PC-9 (cell line): Measurements from ENCODE around the gene MS4A4A. TPM values are rescaled to one million over a fixed set of nuclear protein-coding genes. Genes with fewer than 3 reads are reported as not detected.

Experiments
- BruUV-seq: library from RNA; stranded (reverse); fragments of 400-500 nt; replicated peaks from 2 replicates; lab custom pipeline; 2021; lab: Mats Ljungman, UMichigan
- CTCF ChIA-PET: fragments of 300-600 bp; sonication (Branson Sonifier 250); formaldehyde crosslinking; loops from one replicate; lab custom pipeline; 2022; ENCODE audit warnings: antibody characterized with exemption; lab: Charles Lee
- POLR2A ChIA-PET: fragments of 300-600 bp; sonication (Branson Sonifier 250); formaldehyde crosslinking; loops from one replicate; lab custom pipeline; 2022; ENCODE audit warnings: antibody characterized with exemption; ENCODE audit not compliant: unreplicated experiment; lab: Charles Lee
- DNase-seq, 2 experiments: peaks; one replicate each; pipeline versions ENCODE4 v3.0.0 to v3.0.0-alpha.2; 2015 to 2022; ENCODE audit warnings: mixed read lengths in 1 of 2
- H2AFZ ChIP-seq: fragments of 200-600 bp; sonication (generic); 2 replicates; pipeline ENCODE4 v1.8.1; 2017; ENCODE audit warnings: antibody characterized with exemption
- H3F3A ChIP-seq: fragments of 200-600 bp; sonication (generic); 2 replicates; pipeline ENCODE4 v1.8.1; 2017; ENCODE audit warnings: antibody characterized with exemption, mild to moderate bottlenecking, low read depth; ENCODE audit not compliant: insufficient read depth
- H3K27ac ChIP-seq: fragments of 200-600 bp; sonication (generic); 2 replicates; pipeline ENCODE4 v1.6.1; 2016; ENCODE audit warnings: mixed run types
- H3K27me3 ChIP-seq: fragments of 200-600 bp; sonication (generic); 2 replicates; pipeline ENCODE4 v1.6.1; 2016; ENCODE audit warnings: low read depth, mixed run types; ENCODE audit not compliant: insufficient read depth
- H3K36me3 ChIP-seq: fragments of 200-600 bp; sonication (generic); 2 replicates; pipeline ENCODE4 v1.6.1; 2016; ENCODE audit warnings: low read depth, mixed run types
- H3K4me1 ChIP-seq: fragments of 200-600 bp; sonication (generic); replicated peaks from 2 replicates; pipeline ENCODE4 v1.6.1; 2016; ENCODE audit warnings: mixed run types; ENCODE audit not compliant: insufficient read depth
- H3K4me2 ChIP-seq: fragments of 200-600 bp; sonication (generic); 2 replicates; pipeline ENCODE4 v1.6.1; 2017; ENCODE audit warnings: mixed run types
- H3K4me3 ChIP-seq: fragments of 200-600 bp; sonication (generic); 2 replicates; pipeline ENCODE4 v1.6.1; 2016; ENCODE audit warnings: mixed run types
- H3K79me2 ChIP-seq: fragments of 200-600 bp; sonication (generic); 2 replicates; pipeline ENCODE4 v1.6.1; 2017; ENCODE audit warnings: low read depth, mixed run types
- H3K9me2 ChIP-seq: fragments of 200-600 bp; sonication (generic); 2 replicates; pipeline ENCODE4 v1.8.1; 2017; ENCODE audit warnings: mild to moderate bottlenecking; ENCODE audit not compliant: insufficient read depth
- H3K9me3 ChIP-seq: fragments of 200-600 bp; sonication (generic); 2 replicates; pipeline ENCODE4 v1.8.1; 2016; ENCODE audit warnings: low read depth; ENCODE audit not compliant: insufficient read depth
- H4K20me1 ChIP-seq: fragments of 200-600 bp; sonication (generic); 2 replicates; pipeline ENCODE4 v1.8.1; 2017; ENCODE audit not compliant: insufficient read depth
- EZH2 ChIP-seq: fragments of 200-600 bp; sonication (generic); IDR thresholded peaks from 2 replicates; pipeline ENCODE4 v1.8.0; 2017; ENCODE audit warnings: antibody characterized with exemption, low read depth
- intact Hi-C: fragments of 100-400 bp; cut with micrococcal nuclease; formaldehyde crosslinking; loops from one replicate; pipeline ENCODE4 v1.10.0; 2022; ENCODE audit not compliant: unreplicated experiment
- total RNA-seq: library from RNA; stranded (reverse); gene quantifications from 2 replicates; pipeline ENCODE4 v1.2.3, GENCODE V29; 2021
- TF ChIP-seq, protein P1 (sequence below): fragments of 200-600 bp; sonication (generic); conservative IDR thresholded peaks from 2 replicates; pipeline ENCODE4 v1.6.1; 2017; ENCODE audit warnings: mixed run types, antibody characterized with exemption, mild to moderate bottlenecking, moderate library complexity

The MS4A4A gene
- total RNA-seq, 1 experiment from 2014 or later: not detected

GRCh38 chr11:60240662-60241061, 39.8 kb upstream of the MS4A4A start:
- H3K36me3 ChIP-seq: no peaks in the 10 kb centered on the region
- intact Hi-C loops: no loop called here
- H3F3A ChIP-seq: no peaks in the 10 kb centered on the region
- no peak overlapping the region for H3K4me3 ChIP-seq
- H3K27me3 ChIP-seq: peaks cover 24% of the 10 kb centered on the region; the same call in 1 of the 2 replicates
- H3K79me2 ChIP-seq: no peaks in the 10 kb centered on the region
- no peak overlapping the region for H2AFZ ChIP-seq
- no peak overlapping the region for H3K27ac ChIP-seq
- H4K20me1 ChIP-seq: no peaks in the 10 kb centered on the region
- no TSS peak for BruUV-seq
- no peak for DNase-seq
- no peaks in the 10 kb centered on the region for H3K9me3 ChIP-seq
- TF ChIP-seq, protein P1, sequence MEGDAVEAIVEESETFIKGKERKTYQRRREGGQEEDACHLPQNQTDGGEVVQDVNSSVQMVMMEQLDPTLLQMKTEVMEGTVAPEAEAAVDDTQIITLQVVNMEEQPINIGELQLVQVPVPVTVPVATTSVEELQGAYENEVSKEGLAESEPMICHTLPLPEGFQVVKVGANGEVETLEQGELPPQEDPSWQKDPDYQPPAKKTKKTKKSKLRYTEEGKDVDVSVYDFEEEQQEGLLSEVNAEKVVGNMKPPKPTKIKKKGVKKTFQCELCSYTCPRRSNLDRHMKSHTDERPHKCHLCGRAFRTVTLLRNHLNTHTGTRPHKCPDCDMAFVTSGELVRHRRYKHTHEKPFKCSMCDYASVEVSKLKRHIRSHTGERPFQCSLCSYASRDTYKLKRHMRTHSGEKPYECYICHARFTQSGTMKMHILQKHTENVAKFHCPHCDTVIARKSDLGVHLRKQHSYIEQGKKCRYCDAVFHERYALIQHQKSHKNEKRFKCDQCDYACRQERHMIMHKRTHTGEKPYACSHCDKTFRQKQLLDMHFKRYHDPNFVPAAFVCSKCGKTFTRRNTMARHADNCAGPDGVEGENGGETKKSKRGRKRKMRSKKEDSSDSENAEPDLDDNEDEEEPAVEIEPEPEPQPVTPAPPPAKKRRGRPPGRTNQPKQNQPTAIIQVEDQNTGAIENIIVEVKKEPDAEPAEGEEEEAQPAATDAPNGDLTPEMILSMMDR: no peak
- TF ChIP-seq EZH2: no peak
- no peaks in the 10 kb centered on the region for H3K4me1 ChIP-seq
- no peaks in the 10 kb centered on the region; the same call in 1 of the 2 replicates for H3K9me2 ChIP-seq
- H3K4me2 ChIP-seq: no peak overlapping the region
- ChIA-PET CTCF (no interaction called here), POLR2A (no interaction called here)

GRCh38 chr11:60241786-60242185, 38.7 kb upstream of the MS4A4A start:
- DNase-seq: no peak
- no peaks in the 10 kb centered on the region for H3K4me1 ChIP-seq
- BruUV-seq: no TSS peak
- no peak overlapping the region for H2AFZ ChIP-seq
- no peak overlapping the region for H3K4me3 ChIP-seq
- H3K36me3 ChIP-seq: no peaks in the 10 kb centered on the region
- no peaks in the 10 kb centered on the region for H3K79me2 ChIP-seq
- H3K27ac ChIP-seq: no peak overlapping the region
- TF ChIP-seq EZH2: no peak
- TF ChIP-seq, protein P1: no peak
- no peaks in the 10 kb centered on the region for H3F3A ChIP-seq
- intact Hi-C loops: no loop called here
- H3K9me2 ChIP-seq: no peaks in the 10 kb centered on the region; the same call in 1 of the 2 replicates
- POLR2A ChIA-PET: no interaction called here
- no peaks in the 10 kb centered on the region for H3K9me3 ChIP-seq
- CTCF ChIA-PET: no interaction called here
- no peaks in the 10 kb centered on the region for H4K20me1 ChIP-seq
- H3K4me2 ChIP-seq: no peak overlapping the region
- H3K27me3 ChIP-seq: peaks cover 21% of the 10 kb centered on the region; the same call in 1 of the 2 replicates

DNA sequence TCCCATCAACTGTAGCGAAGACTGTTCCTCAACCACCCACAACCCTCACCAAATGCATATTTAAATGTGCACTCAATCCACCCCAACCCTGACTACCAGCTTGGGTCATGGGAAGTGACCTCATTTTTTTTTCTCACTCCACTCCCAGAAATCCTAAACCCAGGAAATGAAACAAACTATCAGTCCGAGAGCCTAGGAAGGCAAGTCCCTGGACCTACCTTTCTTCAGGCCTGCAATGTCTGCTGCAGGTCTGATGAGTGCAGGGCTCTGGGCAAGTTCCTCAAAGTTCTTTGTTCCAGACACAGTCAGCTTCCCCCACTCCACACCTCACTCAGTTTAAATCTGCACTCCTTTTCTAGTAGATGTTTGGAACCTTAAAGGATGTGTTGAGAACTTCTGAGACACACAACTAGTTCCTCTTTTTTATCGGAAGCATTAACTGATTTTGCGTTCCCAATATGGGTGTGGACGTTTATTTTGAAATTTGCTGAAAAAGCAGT, 37.7 kb upstream of the MS4A4A start, which contains the start of gene MS4A4E:
Gene MS4A4E, minus strand, starts transcription at position 398 of the 500 bp plus-strand sequence. CDS start 13,082 bp downstream, outside the sequence.
- TF ChIP-seq, protein P1: no peak
- TF ChIP-seq EZH2: no peak
- Histone ChIP-seq H4K20me1 (no peaks in the 10 kb centered on the region), H3K36me3 (no peaks in the 10 kb centered on the region), H3K27ac (no peak within 1 kb of the TSS), H3K27me3 (peaks cover 18% of the 10 kb centered on the region; the same call in 1 of the 2 replicates), H3K4me1 (no peaks in the 10 kb centered on the region), H3K9me2 (no peaks in the 10 kb centered on the region; the same call in 1 of the 2 replicates), H3K4me3 (no peak within 1 kb of the TSS), H3K79me2 (no peaks in the 10 kb centered on the region), H2AFZ (no peak within 1 kb of the TSS), H3K4me2 (no peak within 1 kb of the TSS), H3K9me3 (no peaks in the 10 kb centered on the region), H3F3A (no peaks in the 10 kb centered on the region)
- ChIA-PET CTCF (no interaction called here), POLR2A (no interaction called here)
- DNase-seq: no peak
- intact Hi-C loops: no loop called here
- BruUV-seq: no TSS peak
